DND-41 (cell line): ENCODE measurements around the gene TM4SF4.

Experiments
- EZH2 ChIP-seq: IDR thresholded peaks from 3 replicates; pipeline ENCODE4 v1.6.1; 2012; ENCODE audit warnings: borderline replicate concordance, low read depth, mild to moderate bottlenecking, moderate library complexity, low read length, inconsistent platforms; ENCODE audit not compliant: severe bottlenecking
- TF ChIP-seq, protein P1 (sequence below): IDR thresholded peaks from 2 replicates; pipeline ENCODE4 v1.5.1; 2012; ENCODE audit warnings: borderline replicate concordance, low read length, moderate library complexity, mild to moderate bottlenecking; ENCODE audit not compliant: poor library complexity, severe bottlenecking; ENCODE audit errors: extremely low read depth

DNA sequence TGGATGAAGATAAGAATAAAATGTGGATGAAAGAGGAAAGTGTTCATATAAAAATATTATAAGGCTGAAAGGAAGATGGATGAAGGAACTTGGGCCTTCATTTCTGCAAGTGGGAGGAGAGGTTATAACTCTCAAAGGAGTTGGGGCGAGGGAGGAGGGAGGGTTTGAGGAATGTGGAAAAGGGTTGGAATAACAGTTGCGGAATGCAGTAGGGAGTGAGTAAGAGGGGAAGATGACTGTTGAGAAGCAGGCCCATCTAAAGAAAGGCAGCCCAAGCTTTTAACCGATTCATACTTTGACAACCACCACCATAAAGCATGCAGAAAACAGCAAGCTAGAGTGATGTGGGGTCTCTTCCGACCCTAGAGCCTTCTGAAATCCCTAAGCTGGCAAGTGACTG is 8.3 kb upstream of the TM4SF4 start:
- TF ChIP-seq, protein P1, sequence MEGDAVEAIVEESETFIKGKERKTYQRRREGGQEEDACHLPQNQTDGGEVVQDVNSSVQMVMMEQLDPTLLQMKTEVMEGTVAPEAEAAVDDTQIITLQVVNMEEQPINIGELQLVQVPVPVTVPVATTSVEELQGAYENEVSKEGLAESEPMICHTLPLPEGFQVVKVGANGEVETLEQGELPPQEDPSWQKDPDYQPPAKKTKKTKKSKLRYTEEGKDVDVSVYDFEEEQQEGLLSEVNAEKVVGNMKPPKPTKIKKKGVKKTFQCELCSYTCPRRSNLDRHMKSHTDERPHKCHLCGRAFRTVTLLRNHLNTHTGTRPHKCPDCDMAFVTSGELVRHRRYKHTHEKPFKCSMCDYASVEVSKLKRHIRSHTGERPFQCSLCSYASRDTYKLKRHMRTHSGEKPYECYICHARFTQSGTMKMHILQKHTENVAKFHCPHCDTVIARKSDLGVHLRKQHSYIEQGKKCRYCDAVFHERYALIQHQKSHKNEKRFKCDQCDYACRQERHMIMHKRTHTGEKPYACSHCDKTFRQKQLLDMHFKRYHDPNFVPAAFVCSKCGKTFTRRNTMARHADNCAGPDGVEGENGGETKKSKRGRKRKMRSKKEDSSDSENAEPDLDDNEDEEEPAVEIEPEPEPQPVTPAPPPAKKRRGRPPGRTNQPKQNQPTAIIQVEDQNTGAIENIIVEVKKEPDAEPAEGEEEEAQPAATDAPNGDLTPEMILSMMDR = no peak
- no peak for TF ChIP-seq EZH2
